ENCODE results near the gene TRIL. TPM values are rescaled to one million over a fixed set of nuclear protein-coding genes. Genes with fewer than 3 reads are reported as not detected.

Gene TRIL
- total and polyA plus RNA-seq, 4 donors, result 0.52 to 17.0 (median 1.8) TPM

GRCh38 chr7:28933846-28934320, 24.2 kb downstream of the TRIL start:
- DNase-seq (no peak), ATAC-seq (ENCODE audit: insufficient read depth, low FRiP score) (no peak)
- H3K4me1 ChIP-seq (ENCODE audit: control insufficient read depth in 5 of 5, insufficient read depth in 5 of 5, low read length in 5 of 5), result peaks cover 0 to 16% (median 3%) of the 10 kb centered on the region in 5 donors
- H3K9me3 ChIP-seq (ENCODE audit: control insufficient read depth in 4 of 4, insufficient read depth in 3 of 4, low read length in 3 of 4), result no peaks in the 10 kb centered on the region
- TF ChIP-seq CTCF (IDR thresholded peaks at IDR 0.05; ENCODE audit: control extremely low read depth, extremely low read depth), result no peak
- no peaks in the 10 kb centered on the region for H3K36me3 ChIP-seq (ENCODE audit: control insufficient read depth in 4 of 4, insufficient read depth in 4 of 4, low read length in 4 of 4)
- no peak overlapping the region for H3K27ac ChIP-seq (ENCODE audit: low read depth in 1 of 2, low read length in 1 of 2)
- WGBS, 2 donors, result 74 to 85% methylated on average over 2 of the region's 2 CpGs
- no peak overlapping the region for H3K4me3 ChIP-seq
- H3K27me3 ChIP-seq (ENCODE audit: control insufficient read depth in 3 of 3, insufficient read depth in 3 of 3, low read length in 2 of 3), result no peaks in the 10 kb centered on the region
- peak overlapping the region in 1 of 2 donors; percentile 64 for H3K9ac ChIP-seq (ENCODE audit: insufficient read depth in 1 of 2, low read length in 2 of 2)

GRCh38 chr7:28931565-28931964, 26.6 kb downstream of the TRIL start:
- no peaks in the 10 kb centered on the region for H3K9me3 ChIP-seq (ENCODE audit: control insufficient read depth in 4 of 4, insufficient read depth in 3 of 4, low read length in 3 of 4)
- no peak for DNase-seq
- peaks cover 0 to 21% (median 3%) of the 10 kb centered on the region in 5 donors for H3K4me1 ChIP-seq (ENCODE audit: control insufficient read depth in 5 of 5, insufficient read depth in 5 of 5, low read length in 5 of 5)
- H3K27me3 ChIP-seq (ENCODE audit: control insufficient read depth in 3 of 3, insufficient read depth in 3 of 3, low read length in 2 of 3), result no peaks in the 10 kb centered on the region
- no peaks in the 10 kb centered on the region for H3K36me3 ChIP-seq (ENCODE audit: control insufficient read depth in 4 of 4, insufficient read depth in 4 of 4, low read length in 4 of 4)
- no peak overlapping the region for H3K4me3 ChIP-seq
- H3K9ac ChIP-seq (ENCODE audit: insufficient read depth in 1 of 2, low read length in 2 of 2), result no peak overlapping the region
- TF ChIP-seq CTCF (IDR thresholded peaks at IDR 0.05; ENCODE audit: control extremely low read depth, extremely low read depth), result no peak
- WGBS, 2 donors, result 89 to 93% methylated on average over 3 of the region's 3 CpGs
- no peak for ATAC-seq (ENCODE audit: insufficient read depth, low FRiP score)
- no peak overlapping the region for H3K27ac ChIP-seq (ENCODE audit: low read depth in 1 of 2, low read length in 1 of 2)

GRCh38 chr7:28926871-28927597, 31.1 kb downstream of the TRIL start:
- H3K27me3 ChIP-seq (ENCODE audit: control insufficient read depth in 3 of 3, insufficient read depth in 3 of 3, low read length in 2 of 3), result peaks cover 0 to 4% (median 0%) of the 10 kb centered on the region in 3 donors
- H3K4me3 ChIP-seq, result peak overlapping the region; percentile 38
- ATAC-seq (ENCODE audit: insufficient read depth, low FRiP score) (peak; percentile 92), DNase-seq (peak; percentile 85 to 97 (median 95))
- H3K9ac ChIP-seq (ENCODE audit: insufficient read depth in 1 of 2, low read length in 2 of 2), result peak overlapping the region in 1 of 2 donors; percentile 37
- WGBS, 2 donors, result 3% methylated on average over 22 of the region's 22 CpGs
- H3K4me1 ChIP-seq (ENCODE audit: control insufficient read depth in 5 of 5, insufficient read depth in 5 of 5, low read length in 5 of 5), result peaks cover 0 to 9% (median 4%) of the 10 kb centered on the region in 5 donors
- no peaks in the 10 kb centered on the region for H3K36me3 ChIP-seq (ENCODE audit: control insufficient read depth in 4 of 4, insufficient read depth in 4 of 4, low read length in 4 of 4)
- peak overlapping the region in 1 of 2 donors; percentile 54 for H3K27ac ChIP-seq (ENCODE audit: low read depth in 1 of 2, low read length in 1 of 2)
- peak; percentile 80 for TF ChIP-seq CTCF (IDR thresholded peaks at IDR 0.05; ENCODE audit: control extremely low read depth, extremely low read depth)
- no peaks in the 10 kb centered on the region for H3K9me3 ChIP-seq (ENCODE audit: control insufficient read depth in 4 of 4, insufficient read depth in 3 of 4, low read length in 3 of 4)

Data from lung (tissue), 12 donors.